HEK293 (cell line): Measurements from ENCODE around the gene DGKG.
A peak's percentile ranks its signal among the peaks of the same experiment; 100 is the strongest.

Experiments used
- EGR2 ChIP-seq: fragments of 450-650 bp; formaldehyde crosslinking; IDR thresholded peaks from 2 replicates; pipeline ENCODE4 v1.5.1; 2016; ENCODE audit warnings: low read depth, missing biosample characterization, missing genetic modification characterization
- IKZF3 ChIP-seq: fragments of 450-650 bp; IDR thresholded peaks from 2 replicates; pipeline ENCODE4 v1.5.0; 2018; ENCODE audit warnings: missing biosample characterization, mild to moderate bottlenecking, missing genetic modification characterization, moderate library complexity
- SETDB1 ChIP-seq: IDR thresholded peaks from one replicate; pipeline ENCODE4 v1.6.1; 2017; ENCODE audit warnings: mild to moderate bottlenecking, low read length, moderate library complexity, mixed read lengths; ENCODE audit not compliant: insufficient read length
- SP2 ChIP-seq: fragments of 450-650 bp; formaldehyde crosslinking; IDR thresholded peaks from 2 replicates; pipeline ENCODE4 v1.5.1; 2016; ENCODE audit warnings: missing biosample characterization, missing genetic modification characterization
- SP7 ChIP-seq: fragments of 450-650 bp; formaldehyde crosslinking; IDR thresholded peaks from 2 replicates; pipeline ENCODE4 v1.5.1; 2016; ENCODE audit warnings: missing biosample characterization, missing genetic modification characterization
- TCF7L2 ChIP-seq: IDR thresholded peaks from 2 replicates; pipeline ENCODE4 v1.6.1; 2011; ENCODE audit warnings: low read depth, mild to moderate bottlenecking, inconsistent platforms, low read length, moderate library complexity, borderline replicate concordance
- WT1 ChIP-seq: fragments of 450-650 bp; formaldehyde crosslinking; IDR thresholded peaks from 2 replicates; pipeline ENCODE4 v1.5.1; 2016; ENCODE audit warnings: missing biosample characterization, missing genetic modification characterization
- ZBTB17 ChIP-seq: fragments of 450-650 bp; formaldehyde crosslinking; IDR thresholded peaks from 2 replicates; pipeline ENCODE4 v1.5.1; 2016; ENCODE audit warnings: missing biosample characterization, missing genetic modification characterization
- ZBTB8A ChIP-seq: fragments of 450-650 bp; formaldehyde crosslinking; IDR thresholded peaks from 2 replicates; pipeline ENCODE4 v1.5.1; 2016; ENCODE audit warnings: missing biosample characterization, missing genetic modification characterization
- ZFP3 ChIP-seq: fragments of 450-650 bp; formaldehyde crosslinking; IDR thresholded peaks from 2 replicates; pipeline ENCODE4 v1.5.1; 2016; ENCODE audit warnings: low read depth, missing biosample characterization, missing genetic modification characterization
- ZIC2 ChIP-seq: fragments of 450-650 bp; formaldehyde crosslinking; IDR thresholded peaks from 2 replicates; pipeline ENCODE4 v1.5.1; 2016; ENCODE audit warnings: missing biosample characterization, missing genetic modification characterization
- ZNF140 ChIP-seq: fragments of 450-650 bp; formaldehyde crosslinking; IDR thresholded peaks from 2 replicates; pipeline ENCODE4 v1.5.1; 2016; ENCODE audit warnings: missing biosample characterization, missing genetic modification characterization
- ZNF16 ChIP-seq: fragments of 450-650 bp; formaldehyde crosslinking; IDR thresholded peaks from 2 replicates; pipeline ENCODE4 v1.5.1; 2016; ENCODE audit warnings: low read depth, missing biosample characterization, missing genetic modification characterization
- ZNF19 ChIP-seq: fragments of 450-650 bp; formaldehyde crosslinking; IDR thresholded peaks from 2 replicates; pipeline ENCODE4; 2016; ENCODE audit warnings: missing biosample characterization, missing genetic modification characterization, low read depth
- ZNF221 ChIP-seq: fragments of 450-650 bp; formaldehyde crosslinking; IDR thresholded peaks from 2 replicates; pipeline ENCODE4 v1.5.1; 2017; ENCODE audit warnings: missing biosample characterization, missing genetic modification characterization, borderline replicate concordance
- ZNF473 ChIP-seq: fragments of 450-650 bp; formaldehyde crosslinking; IDR thresholded peaks from 2 replicates; pipeline ENCODE4 v1.5.1; 2017; ENCODE audit warnings: missing biosample characterization, missing genetic modification characterization
- ZNF48 ChIP-seq: fragments of 450-650 bp; formaldehyde crosslinking; IDR thresholded peaks from 2 replicates; pipeline ENCODE4 v1.5.1; 2016; ENCODE audit warnings: missing biosample characterization, missing genetic modification characterization
- ZNF544 ChIP-seq: fragments of 450-650 bp; formaldehyde crosslinking; IDR thresholded peaks from 2 replicates; pipeline ENCODE4 v1.5.0; 2017; ENCODE audit warnings: missing biosample characterization, missing genetic modification characterization
- ZNF560 ChIP-seq: fragments of 450-650 bp; formaldehyde crosslinking; IDR thresholded peaks from 2 replicates; pipeline ENCODE4 v1.5.1; 2017; ENCODE audit warnings: missing biosample characterization, missing genetic modification characterization, borderline replicate concordance
- ZNF600 ChIP-seq: fragments of 450-650 bp; formaldehyde crosslinking; IDR thresholded peaks from 2 replicates; pipeline ENCODE4 v1.5.1; 2016; ENCODE audit warnings: missing biosample characterization, missing genetic modification characterization
- ZNF658 ChIP-seq: fragments of 450-650 bp; formaldehyde crosslinking; IDR thresholded peaks from 2 replicates; pipeline ENCODE4; 2016; ENCODE audit warnings: missing biosample characterization, missing genetic modification characterization
- ZNF677 ChIP-seq: fragments of 450-650 bp; IDR thresholded peaks from 2 replicates; pipeline ENCODE4 v1.5.0; 2018; ENCODE audit warnings: missing biosample characterization, mild to moderate bottlenecking, missing genetic modification characterization, moderate library complexity
- ZNF707 ChIP-seq: fragments of 450-650 bp; formaldehyde crosslinking; IDR thresholded peaks from 2 replicates; pipeline ENCODE4 v1.5.1; 2016; ENCODE audit warnings: missing biosample characterization, missing genetic modification characterization
- TF ChIP-seq, protein P1 (sequence below): fragments of 450-650 bp; formaldehyde crosslinking; IDR thresholded peaks from 2 replicates; pipeline ENCODE4 v1.5.1; 2016; ENCODE audit warnings: missing biosample characterization, missing genetic modification characterization, borderline replicate concordance
- TF ChIP-seq, protein P2 (sequence below): fragments of 450-650 bp; formaldehyde crosslinking; IDR thresholded peaks from 2 replicates; pipeline ENCODE4 v1.5.1; 2016; ENCODE audit warnings: missing biosample characterization, missing genetic modification characterization
- TF ChIP-seq, protein P3 (sequence below): fragments of 450-650 bp; IDR thresholded peaks from 2 replicates; pipeline ENCODE4 v1.5.1; 2018; ENCODE audit warnings: missing biosample characterization, mild to moderate bottlenecking, missing genetic modification characterization

The DGKG gene

DNA sequence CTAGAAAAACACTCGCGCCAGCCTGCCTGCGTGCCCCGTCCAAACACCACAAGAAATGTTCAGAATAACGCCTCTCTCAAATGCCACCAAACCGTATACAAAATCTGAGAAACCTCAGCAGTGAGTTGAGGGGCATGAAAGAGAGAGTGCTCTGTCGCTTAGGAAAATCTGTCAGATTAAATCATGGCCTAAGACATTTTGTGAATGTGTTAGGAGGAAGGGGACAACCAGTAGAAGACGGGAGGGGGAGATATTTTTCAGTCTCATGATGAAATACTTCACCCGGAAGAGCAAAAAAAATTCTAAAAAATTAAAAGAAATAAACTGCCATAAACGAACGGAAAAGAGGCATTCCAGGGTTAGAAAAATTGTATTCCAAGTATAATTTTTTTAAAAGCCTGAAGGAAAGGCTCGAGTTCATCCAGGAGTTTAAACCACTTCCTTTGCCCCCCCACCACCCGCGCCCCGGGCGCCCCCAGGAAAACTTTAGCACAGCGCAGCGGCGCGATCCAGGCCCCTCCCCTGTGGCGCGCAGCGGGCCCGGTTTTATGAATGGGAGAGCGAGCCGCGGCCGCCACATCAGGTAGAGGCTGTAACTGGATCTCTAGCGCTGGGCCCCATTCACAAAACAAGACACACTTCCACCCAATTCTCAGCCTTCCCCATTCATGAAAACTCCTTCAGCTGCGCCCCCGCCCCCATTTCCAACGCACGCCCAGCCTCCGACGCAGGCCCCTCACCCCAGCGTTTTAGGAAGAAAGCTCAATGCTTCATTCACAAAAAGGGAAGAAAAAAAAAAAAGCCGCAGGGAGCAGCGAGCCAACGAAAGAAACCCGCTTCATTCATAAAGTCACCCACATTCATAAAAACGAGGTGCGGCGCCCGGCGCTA, 254.6 kb downstream of the DGKG start (continued):
- TF ChIP-seq EGR2 (tag by site-specific recombination): peak; percentile 50; the same call in 1 of the 2 replicates
- no peak for TF ChIP-seq ZNF677
- TF ChIP-seq ZNF544 (tag by site-specific recombination): no peak
- peak; percentile 28; the same call in 1 of the 2 replicates for TF ChIP-seq ZBTB8A (tag by site-specific recombination)
- no peak for TF ChIP-seq ZNF560 (tag by site-specific recombination)
- TF ChIP-seq WT1 (tag by site-specific recombination): peak; percentile 25; the same call in 1 of the 2 replicates
- peak; percentile 54 for TF ChIP-seq SP7 (tag by site-specific recombination)
- TF ChIP-seq, protein P1, sequence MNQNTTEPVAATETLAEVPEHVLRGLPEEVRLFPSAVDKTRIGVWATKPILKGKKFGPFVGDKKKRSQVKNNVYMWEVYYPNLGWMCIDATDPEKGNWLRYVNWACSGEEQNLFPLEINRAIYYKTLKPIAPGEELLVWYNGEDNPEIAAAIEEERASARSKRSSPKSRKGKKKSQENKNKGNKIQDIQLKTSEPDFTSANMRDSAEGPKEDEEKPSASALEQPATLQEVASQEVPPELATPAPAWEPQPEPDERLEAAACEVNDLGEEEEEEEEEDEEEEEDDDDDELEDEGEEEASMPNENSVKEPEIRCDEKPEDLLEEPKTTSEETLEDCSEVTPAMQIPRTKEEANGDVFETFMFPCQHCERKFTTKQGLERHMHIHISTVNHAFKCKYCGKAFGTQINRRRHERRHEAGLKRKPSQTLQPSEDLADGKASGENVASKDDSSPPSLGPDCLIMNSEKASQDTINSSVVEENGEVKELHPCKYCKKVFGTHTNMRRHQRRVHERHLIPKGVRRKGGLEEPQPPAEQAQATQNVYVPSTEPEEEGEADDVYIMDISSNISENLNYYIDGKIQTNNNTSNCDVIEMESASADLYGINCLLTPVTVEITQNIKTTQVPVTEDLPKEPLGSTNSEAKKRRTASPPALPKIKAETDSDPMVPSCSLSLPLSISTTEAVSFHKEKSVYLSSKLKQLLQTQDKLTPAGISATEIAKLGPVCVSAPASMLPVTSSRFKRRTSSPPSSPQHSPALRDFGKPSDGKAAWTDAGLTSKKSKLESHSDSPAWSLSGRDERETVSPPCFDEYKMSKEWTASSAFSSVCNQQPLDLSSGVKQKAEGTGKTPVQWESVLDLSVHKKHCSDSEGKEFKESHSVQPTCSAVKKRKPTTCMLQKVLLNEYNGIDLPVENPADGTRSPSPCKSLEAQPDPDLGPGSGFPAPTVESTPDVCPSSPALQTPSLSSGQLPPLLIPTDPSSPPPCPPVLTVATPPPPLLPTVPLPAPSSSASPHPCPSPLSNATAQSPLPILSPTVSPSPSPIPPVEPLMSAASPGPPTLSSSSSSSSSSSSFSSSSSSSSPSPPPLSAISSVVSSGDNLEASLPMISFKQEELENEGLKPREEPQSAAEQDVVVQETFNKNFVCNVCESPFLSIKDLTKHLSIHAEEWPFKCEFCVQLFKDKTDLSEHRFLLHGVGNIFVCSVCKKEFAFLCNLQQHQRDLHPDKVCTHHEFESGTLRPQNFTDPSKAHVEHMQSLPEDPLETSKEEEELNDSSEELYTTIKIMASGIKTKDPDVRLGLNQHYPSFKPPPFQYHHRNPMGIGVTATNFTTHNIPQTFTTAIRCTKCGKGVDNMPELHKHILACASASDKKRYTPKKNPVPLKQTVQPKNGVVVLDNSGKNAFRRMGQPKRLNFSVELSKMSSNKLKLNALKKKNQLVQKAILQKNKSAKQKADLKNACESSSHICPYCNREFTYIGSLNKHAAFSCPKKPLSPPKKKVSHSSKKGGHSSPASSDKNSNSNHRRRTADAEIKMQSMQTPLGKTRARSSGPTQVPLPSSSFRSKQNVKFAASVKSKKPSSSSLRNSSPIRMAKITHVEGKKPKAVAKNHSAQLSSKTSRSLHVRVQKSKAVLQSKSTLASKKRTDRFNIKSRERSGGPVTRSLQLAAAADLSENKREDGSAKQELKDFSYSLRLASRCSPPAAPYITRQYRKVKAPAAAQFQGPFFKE (tag by site-specific recombination): no peak
- TF ChIP-seq ZBTB17 (tag by site-specific recombination): no peak; the same call in 1 of the 2 replicates
- TF ChIP-seq, protein P2, sequence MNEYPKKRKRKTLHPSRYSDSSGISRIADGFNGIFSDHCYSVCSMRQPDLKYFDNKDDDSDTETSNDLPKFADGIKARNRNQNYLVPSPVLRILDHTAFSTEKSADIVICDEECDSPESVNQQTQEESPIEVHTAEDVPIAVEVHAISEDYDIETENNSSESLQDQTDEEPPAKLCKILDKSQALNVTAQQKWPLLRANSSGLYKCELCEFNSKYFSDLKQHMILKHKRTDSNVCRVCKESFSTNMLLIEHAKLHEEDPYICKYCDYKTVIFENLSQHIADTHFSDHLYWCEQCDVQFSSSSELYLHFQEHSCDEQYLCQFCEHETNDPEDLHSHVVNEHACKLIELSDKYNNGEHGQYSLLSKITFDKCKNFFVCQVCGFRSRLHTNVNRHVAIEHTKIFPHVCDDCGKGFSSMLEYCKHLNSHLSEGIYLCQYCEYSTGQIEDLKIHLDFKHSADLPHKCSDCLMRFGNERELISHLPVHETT (tag by site-specific recombination): no peak
- no peak for TF ChIP-seq TCF7L2
- TF ChIP-seq ZNF140 (tag by site-specific recombination): no peak
- peak; percentile 87 for TF ChIP-seq ZIC2 (tag by site-specific recombination)
- no peak for TF ChIP-seq ZNF600 (tag by site-specific recombination)
- no peak for TF ChIP-seq ZNF48 (tag by site-specific recombination)
- TF ChIP-seq SETDB1: no peak
- peak; percentile 51 for TF ChIP-seq SP2 (tag by site-specific recombination)
- TF ChIP-seq ZNF16 (tag by site-specific recombination): no peak
- TF ChIP-seq, protein P3, sequence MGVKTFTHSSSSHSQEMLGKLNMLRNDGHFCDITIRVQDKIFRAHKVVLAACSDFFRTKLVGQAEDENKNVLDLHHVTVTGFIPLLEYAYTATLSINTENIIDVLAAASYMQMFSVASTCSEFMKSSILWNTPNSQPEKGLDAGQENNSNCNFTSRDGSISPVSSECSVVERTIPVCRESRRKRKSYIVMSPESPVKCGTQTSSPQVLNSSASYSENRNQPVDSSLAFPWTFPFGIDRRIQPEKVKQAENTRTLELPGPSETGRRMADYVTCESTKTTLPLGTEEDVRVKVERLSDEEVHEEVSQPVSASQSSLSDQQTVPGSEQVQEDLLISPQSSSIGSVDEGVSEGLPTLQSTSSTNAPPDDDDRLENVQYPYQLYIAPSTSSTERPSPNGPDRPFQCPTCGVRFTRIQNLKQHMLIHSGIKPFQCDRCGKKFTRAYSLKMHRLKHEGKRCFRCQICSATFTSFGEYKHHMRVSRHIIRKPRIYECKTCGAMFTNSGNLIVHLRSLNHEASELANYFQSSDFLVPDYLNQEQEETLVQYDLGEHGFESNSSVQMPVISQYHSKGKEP: no peak
- peak; percentile 77; the same call in 1 of the 2 replicates for TF ChIP-seq IKZF3 (tag by site-specific recombination)
- no peak for TF ChIP-seq ZNF473 (tag by site-specific recombination)
- no peak for TF ChIP-seq ZNF19 (tag by site-specific recombination)
- no peak for TF ChIP-seq ZNF658
- no peak for TF ChIP-seq ZFP3 (tag by site-specific recombination)
- TF ChIP-seq ZNF221 (tag by site-specific recombination): no peak
- TF ChIP-seq ZNF707 (tag by site-specific recombination): no peak
